ENCODE results near the gene OR2A5.

GRCh38 chr7:144006029-144006691, 42.6 kb upstream of the OR2A5 start:
- TF ChIP-seq ZNF274 (IDR thresholded peaks at IDR 0.05; ENCODE audit: low read depth, low read length) = no peak
- no peak for TF ChIP-seq YY1 (IDR thresholded peaks at IDR 0.05; ENCODE audit: insufficient read depth, insufficient read length)
- no peak for TF ChIP-seq SUZ12 (IDR thresholded peaks at IDR 0.05; ENCODE audit: extremely low read depth, insufficient read depth, insufficient read length)
